PC-3 (cell line): ENCODE data around the gene KRTAP1-3. TPM values are rescaled to one million over a fixed set of nuclear protein-coding genes. Genes with fewer than 3 reads are reported as not detected.
"Not testable (repeated sequence)": the region's sequence is repeated elsewhere in the genome, so short reads cannot be mapped to it uniquely, and the experiment has no call there.

Experiments
- ATAC-seq: fragments of 200-7000 bp; cut with Tn5 transposase; 2 replicates; pipeline ENCODE4 v1.9.1; 2020; ENCODE audit warnings: mild to moderate bottlenecking, moderate library complexity
- BruUV-seq: library from RNA; stranded (reverse); fragments of 400-500 nt; replicated peaks from 2 replicates; lab custom pipeline; 2021; lab: Mats Ljungman, UMichigan
- CTCF ChIA-PET: fragments of 300-600 bp; sonication (Branson Sonifier 250); formaldehyde crosslinking; loops from one replicate; lab custom pipeline; 2022; ENCODE audit warnings: antibody characterized with exemption; lab: Charles Lee
- POLR2A ChIA-PET: fragments of 300-600 bp; sonication (Branson Sonifier 250); formaldehyde crosslinking; loops from one replicate; lab custom pipeline; 2022; ENCODE audit warnings: antibody characterized with exemption; ENCODE audit not compliant: unreplicated experiment; lab: Charles Lee
- DNase-seq: peaks from one replicate; pipeline ENCODE4 v3.0.0-alpha.2; 2015
- H2AFZ ChIP-seq: fragments of 300-600 bp; sonication (generic); 2 replicates; pipeline ENCODE4 v1.6.0; 2016; ENCODE audit warnings: antibody characterized with exemption, low read length
- H3F3A ChIP-seq: fragments of 300-600 bp; sonication (generic); one replicate; pipeline ENCODE4 v1.6.0; 2017; ENCODE audit warnings: antibody characterized with exemption, low read length, control low read depth, mild to moderate bottlenecking; ENCODE audit not compliant: unreplicated experiment
- H3K27ac ChIP-seq: fragments of 300-600 bp; sonication (generic); 2 replicates; pipeline ENCODE4 v1.5.1; 2016; ENCODE audit warnings: mild to moderate bottlenecking, low read length
- H3K27me3 ChIP-seq: fragments of 300-600 bp; sonication (generic); 2 replicates; pipeline ENCODE4 v1.6.1; 2016; ENCODE audit warnings: low read length, mixed read lengths
- H3K36me3 ChIP-seq: fragments of 300-600 bp; sonication (generic); 2 replicates; pipeline ENCODE4 v1.6.1; 2016; ENCODE audit warnings: low read depth, mixed run types, low read length, mixed read lengths
- H3K4me1 ChIP-seq: fragments of 300-600 bp; sonication (generic); 2 replicates; pipeline ENCODE4 v1.5.1; 2016; ENCODE audit warnings: low read length; ENCODE audit not compliant: insufficient read depth
- H3K4me2 ChIP-seq: fragments of 300-600 bp; sonication (generic); 2 replicates; pipeline ENCODE4 v1.6.0; 2016; ENCODE audit warnings: low read length
- H3K4me3 ChIP-seq: fragments of 300-600 bp; sonication (generic); 2 replicates; pipeline ENCODE4 v1.5.1; 2016; ENCODE audit warnings: mild to moderate bottlenecking, low read length, mixed read lengths
- H3K79me2 ChIP-seq: fragments of 300-600 bp; sonication (generic); 2 replicates; pipeline ENCODE4 v1.6.1; 2017; ENCODE audit warnings: low read length, mixed read lengths
- H3K9ac ChIP-seq: fragments of 300-600 bp; sonication (generic); 2 replicates; pipeline ENCODE4 v1.6.0; 2016; ENCODE audit warnings: mild to moderate bottlenecking, low read length
- H3K9me2 ChIP-seq: fragments of 300-600 bp; sonication (generic); replicated peaks from 2 replicates; pipeline ENCODE4 v1.6.1; 2016; ENCODE audit warnings: mixed run types, low read length, mixed read lengths
- H3K9me3 ChIP-seq: fragments of 300-600 bp; sonication (generic); 2 replicates; pipeline ENCODE4 v1.6.1; 2016; ENCODE audit warnings: low read length, mixed read lengths
- H4K20me1 ChIP-seq: fragments of 300-600 bp; sonication (generic); 2 replicates; pipeline ENCODE4 v1.6.1; 2016; ENCODE audit warnings: low read length, mixed read lengths
- EZH2 ChIP-seq: fragments of 300-600 bp; sonication (generic); IDR thresholded peaks from one replicate; pipeline ENCODE4 v1.6.1; 2017; ENCODE audit warnings: antibody characterized with exemption, mild to moderate bottlenecking, low read length; ENCODE audit not compliant: unreplicated experiment
- EZH2phosphoT487 ChIP-seq: fragments of 300-600 bp; sonication (generic); IDR thresholded peaks from 2 replicates; pipeline ENCODE4 v1.6.1; 2018; ENCODE audit warnings: mild to moderate bottlenecking, antibody characterized with exemption, low read length, borderline replicate concordance
- intact Hi-C: fragments of 100-400 bp; cut with micrococcal nuclease; formaldehyde crosslinking; loops from 2 replicates; pipeline ENCODE4 v1.9.0; 2023
- total RNA-seq: library from RNA; depleted of rRNA; stranded (reverse); fragments of >200 nt; gene quantifications from 2 replicates; pipeline ENCODE4 v1.2.3, GENCODE V29; 2014
- TF ChIP-seq, protein P1 (sequence below): fragments of 300-600 bp; sonication (generic); conservative IDR thresholded peaks from 2 replicates; pipeline ENCODE4 v1.5.1; 2017; ENCODE audit warnings: antibody characterized with exemption, low read depth, mild to moderate bottlenecking, low read length

The KRTAP1-3 gene
- total RNA-seq, 1 experiment from 2014 or later = not detected

DNA sequence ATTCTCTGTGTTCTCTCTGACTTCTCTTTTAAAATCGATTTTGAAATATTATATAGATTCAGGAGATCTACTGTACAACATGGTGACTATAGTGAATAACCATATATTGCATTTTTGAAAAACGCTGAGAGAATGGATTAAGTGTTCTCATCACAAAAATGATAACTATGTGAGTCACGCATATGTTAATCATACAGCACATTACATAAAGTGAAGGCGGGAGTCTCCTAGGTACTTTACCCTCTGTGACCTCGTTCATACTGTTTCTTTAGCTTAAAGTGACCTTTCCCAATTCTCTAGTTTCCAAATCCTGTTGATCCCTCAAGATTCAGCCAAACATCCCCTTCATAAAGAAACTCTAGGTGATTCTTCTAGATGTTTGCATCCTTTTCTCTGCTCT, 31.9 kb downstream of the KRTAP1-3 start:
- POLR2A ChIA-PET = no interaction called here
- Histone ChIP-seq H3K36me3 (no peaks in the 10 kb centered on the region), H3K4me1 (peaks cover 21% of the 10 kb centered on the region), H3K27ac (peak overlapping the region; percentile 23), H3F3A (no peaks in the 10 kb centered on the region), H3K27me3 (no peaks in the 10 kb centered on the region), H4K20me1 (no peaks in the 10 kb centered on the region), H3K4me2 (peak overlapping the region; percentile 35; the same call in 1 of the 2 replicates), H3K9me3 (no peaks in the 10 kb centered on the region), H3K9ac (no peak overlapping the region), H3K4me3 (no peak overlapping the region), H2AFZ (peak overlapping the region; percentile 32; the same call in 1 of the 2 replicates), H3K9me2 (no peaks in the 10 kb centered on the region), H3K79me2 (no peaks in the 10 kb centered on the region)
- CTCF ChIA-PET = no interaction called here
- ATAC-seq (peak; percentile 69), DNase-seq (peak; percentile 61)
- TF ChIP-seq EZH2phosphoT487 (no peak), EZH2 (no peak)
- TF ChIP-seq, protein P1, sequence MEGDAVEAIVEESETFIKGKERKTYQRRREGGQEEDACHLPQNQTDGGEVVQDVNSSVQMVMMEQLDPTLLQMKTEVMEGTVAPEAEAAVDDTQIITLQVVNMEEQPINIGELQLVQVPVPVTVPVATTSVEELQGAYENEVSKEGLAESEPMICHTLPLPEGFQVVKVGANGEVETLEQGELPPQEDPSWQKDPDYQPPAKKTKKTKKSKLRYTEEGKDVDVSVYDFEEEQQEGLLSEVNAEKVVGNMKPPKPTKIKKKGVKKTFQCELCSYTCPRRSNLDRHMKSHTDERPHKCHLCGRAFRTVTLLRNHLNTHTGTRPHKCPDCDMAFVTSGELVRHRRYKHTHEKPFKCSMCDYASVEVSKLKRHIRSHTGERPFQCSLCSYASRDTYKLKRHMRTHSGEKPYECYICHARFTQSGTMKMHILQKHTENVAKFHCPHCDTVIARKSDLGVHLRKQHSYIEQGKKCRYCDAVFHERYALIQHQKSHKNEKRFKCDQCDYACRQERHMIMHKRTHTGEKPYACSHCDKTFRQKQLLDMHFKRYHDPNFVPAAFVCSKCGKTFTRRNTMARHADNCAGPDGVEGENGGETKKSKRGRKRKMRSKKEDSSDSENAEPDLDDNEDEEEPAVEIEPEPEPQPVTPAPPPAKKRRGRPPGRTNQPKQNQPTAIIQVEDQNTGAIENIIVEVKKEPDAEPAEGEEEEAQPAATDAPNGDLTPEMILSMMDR = no peak
- no TSS peak for BruUV-seq
- intact Hi-C loops = loop anchor here (10.0 kb wide), 2 partner anchors 62 to 88 kb away; partner anchors contain the start of genes KRTAP2-3 and KRTAP2-4

DNA sequence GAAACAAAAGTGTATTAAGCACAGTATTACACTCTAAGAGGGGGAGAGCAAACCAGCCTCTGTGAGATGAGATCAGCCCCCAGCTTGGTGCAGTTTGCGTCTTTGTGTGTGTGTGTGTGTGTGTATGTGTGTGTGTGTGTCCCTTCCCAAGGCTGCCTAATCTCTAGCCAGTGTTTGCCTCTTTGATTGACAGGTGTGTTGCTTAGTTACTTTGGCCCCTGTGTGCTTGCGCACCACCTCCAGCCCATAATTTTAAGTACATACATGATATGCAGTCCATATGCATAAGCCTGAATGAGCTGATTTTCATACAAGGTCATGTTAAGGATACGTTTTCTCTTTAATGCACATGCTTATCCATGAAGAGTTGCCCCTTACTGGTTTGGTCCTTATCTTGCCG, 32.9 kb downstream of the KRTAP1-3 start:
- no peaks in the 10 kb centered on the region for H3K9me2 ChIP-seq
- H3F3A ChIP-seq = no peaks in the 10 kb centered on the region
- H4K20me1 ChIP-seq = no peaks in the 10 kb centered on the region
- ChIA-PET CTCF (no interaction called here), POLR2A (no interaction called here)
- BruUV-seq = no TSS peak
- no peak for ATAC-seq
- H3K9me3 ChIP-seq = no peaks in the 10 kb centered on the region
- no peak overlapping the region for H3K9ac ChIP-seq
- H3K36me3 ChIP-seq = no peaks in the 10 kb centered on the region
- no peak for TF ChIP-seq EZH2phosphoT487
- no peak overlapping the region for H3K27ac ChIP-seq
- peaks cover 21% of the 10 kb centered on the region for H3K4me1 ChIP-seq
- no peak overlapping the region for H3K4me3 ChIP-seq
- H2AFZ ChIP-seq = no peak overlapping the region
- intact Hi-C loops = loop anchor here (10.0 kb wide), 2 partner anchors 63 to 87 kb away; partner anchors contain the start of genes KRTAP2-3 and KRTAP2-4
- no peaks in the 10 kb centered on the region for H3K79me2 ChIP-seq
- no peaks in the 10 kb centered on the region for H3K27me3 ChIP-seq
- DNase-seq = no peak
- no peak overlapping the region for H3K4me2 ChIP-seq

GRCh38 chr17:40999563-40999962, 35.1 kb downstream of the KRTAP1-3 start, which contains the start of gene KRTAP3-2:
Gene KRTAP3-2 (minus strand): TSS chr17:40999906. CDS start chr17:40999853, 53 bp downstream.
- H3K36me3 ChIP-seq, POLR2A ChIA-PET, H3K4me3 ChIP-seq, H3K9ac ChIP-seq, H3K27me3 ChIP-seq, BruUV-seq, intact Hi-C loops, H3F3A ChIP-seq, H3K4me2 ChIP-seq, H3K79me2 ChIP-seq, CTCF ChIA-PET, DNase-seq, H2AFZ ChIP-seq, ATAC-seq, H3K9me2 ChIP-seq, H3K9me3 ChIP-seq, H4K20me1 ChIP-seq, H3K27ac ChIP-seq: not testable (repeated sequence)
- peaks cover 21% of the 10 kb centered on the region for H3K4me1 ChIP-seq

DNA sequence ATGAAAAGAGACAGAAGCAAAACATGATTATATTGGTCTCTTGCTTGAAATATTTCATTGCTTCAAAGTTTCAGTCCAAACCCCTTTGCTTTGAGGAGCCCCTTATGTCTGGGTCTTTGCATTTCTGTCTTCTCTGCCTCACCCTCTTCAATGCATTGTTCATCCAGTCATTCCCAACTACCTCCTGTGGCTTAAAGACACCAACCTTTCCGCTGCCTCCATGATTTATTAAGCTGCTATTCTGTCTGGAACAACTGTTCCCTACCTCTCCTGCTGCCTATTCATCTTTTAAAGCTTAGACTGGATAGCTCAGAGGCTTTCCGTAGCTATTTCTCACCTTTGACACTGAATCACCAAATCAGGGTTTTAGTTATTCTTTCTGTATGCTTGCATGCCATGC, 37.3 kb downstream of the KRTAP1-3 start:
- CTCF ChIA-PET = no interaction called here
- BruUV-seq = no TSS peak
- no peak overlapping the region for H2AFZ ChIP-seq

More for the DNA sequence above, 37.3 kb downstream of the KRTAP1-3 start:
- no peak overlapping the region for H3K4me2 ChIP-seq
- no peaks in the 10 kb centered on the region for H3K79me2 ChIP-seq
- DNase-seq (no peak), ATAC-seq (no peak)
- no peaks in the 10 kb centered on the region for H4K20me1 ChIP-seq
- H3K27me3 ChIP-seq = no peaks in the 10 kb centered on the region
- TF ChIP-seq, protein P1 = no peak
- TF ChIP-seq EZH2 (no peak), EZH2phosphoT487 (no peak)
- H3K9ac ChIP-seq = no peak overlapping the region
- H3K4me3 ChIP-seq = no peak overlapping the region
- H3K9me3 ChIP-seq = no peaks in the 10 kb centered on the region
- POLR2A ChIA-PET = no interaction called here
- no peak overlapping the region for H3K27ac ChIP-seq
- H3F3A ChIP-seq = no peaks in the 10 kb centered on the region
- H3K36me3 ChIP-seq = no peaks in the 10 kb centered on the region
- intact Hi-C loops = no loop called here
- no peaks in the 10 kb centered on the region for H3K9me2 ChIP-seq
- peaks cover 9% of the 10 kb centered on the region for H3K4me1 ChIP-seq
